ACC112 (cell line): ENCODE data around the gene PLEKHD1.
"Not testable (repeated sequence)": the region's sequence is repeated elsewhere in the genome, so short reads cannot be mapped to it uniquely, and the experiment has no call there.

Source experiments
- H2AFZ ChIP-seq: fragments of 200-600 bp; sonication (generic); one replicate; pipeline ENCODE4 v1.6.0; 2017; ENCODE audit warnings: antibody characterized with exemption, low read length; ENCODE audit not compliant: unreplicated experiment
- H3K27ac ChIP-seq: fragments of 200-600 bp; sonication (generic); 2 replicates; pipeline ENCODE4 v1.5.1; 2014; ENCODE audit warnings: low read depth, mild to moderate bottlenecking, antibody characterized with exemption, low read length, moderate library complexity
- H3K27me3 ChIP-seq: fragments of 200-600 bp; sonication (generic); 2 replicates; pipeline ENCODE4 v1.6.1; 2014; ENCODE audit warnings: mild to moderate bottlenecking, antibody characterized with exemption, low read length, moderate library complexity, mixed read lengths; ENCODE audit not compliant: insufficient read depth
- H3K36me3 ChIP-seq: fragments of 200-600 bp; sonication (generic); 2 replicates; pipeline ENCODE4 v1.6.1; 2016; ENCODE audit warnings: mild to moderate bottlenecking, antibody characterized with exemption, low read length, moderate library complexity, mixed read lengths; ENCODE audit not compliant: insufficient read depth
- H3K4me1 ChIP-seq: fragments of 200-600 bp; sonication (generic); one replicate; pipeline ENCODE4 v1.6.1; 2016; ENCODE audit warnings: low read length, mixed read lengths; ENCODE audit not compliant: insufficient read depth, unreplicated experiment, control insufficient read depth
- H3K4me3 ChIP-seq: fragments of 200-600 bp; sonication (generic); 2 replicates; pipeline ENCODE4 v1.5.1; 2014; ENCODE audit warnings: mild to moderate bottlenecking, low read depth, low read length
- H3K79me2 ChIP-seq: fragments of 200-600 bp; sonication (generic); one replicate; pipeline ENCODE4 v1.6.0; 2016; ENCODE audit warnings: low read length; ENCODE audit not compliant: control insufficient read depth, unreplicated experiment, insufficient read depth

Gene PLEKHD1

GRCh38 chr14:69464829-69465228 is 19.7 kb upstream of the PLEKHD1 start:
- H2AFZ ChIP-seq, result no peak overlapping the region
- peak overlapping the region; percentile 87 for H3K27ac ChIP-seq
- H3K4me1 ChIP-seq, result peaks cover 14% of the 10 kb centered on the region

GRCh38 chr14:69468949-69469348 is 15.6 kb upstream of the PLEKHD1 start:
- Histone ChIP-seq H3K36me3 (no peaks in the 10 kb centered on the region), H3K4me3 (no peak overlapping the region), H2AFZ (no peak overlapping the region), H3K27ac (no peak overlapping the region), H3K79me2 (no peaks in the 10 kb centered on the region), H3K4me1 (peaks cover 14% of the 10 kb centered on the region), H3K27me3 (no peaks in the 10 kb centered on the region)

More at GRCh38 chr14:69464829-69465228, 19.7 kb upstream of the PLEKHD1 start:
- peaks cover 6% of the 10 kb centered on the region; the same call in 1 of the 2 replicates for H3K36me3 ChIP-seq
- no peaks in the 10 kb centered on the region for H3K27me3 ChIP-seq
- no peaks in the 10 kb centered on the region for H3K79me2 ChIP-seq
- H3K4me3 ChIP-seq, result peak overlapping the region; percentile 30; the same call in 1 of the 2 replicates

- H2AFZ ChIP-seq, result no peak overlapping the region
- no peaks in the 10 kb centered on the region for H3K4me1 ChIP-seq
- H3K79me2 ChIP-seq, result no peaks in the 10 kb centered on the region
- no peaks in the 10 kb centered on the region for H3K36me3 ChIP-seq
- no peak overlapping the region for H3K4me3 ChIP-seq
- peaks cover 6% of the 10 kb centered on the region; the same call in 1 of the 2 replicates for H3K27me3 ChIP-seq
- no peak overlapping the region for H3K27ac ChIP-seq
These were observed 13.1 kb upstream of the PLEKHD1 start for GRCh38 chr14:69471436-69471835.

GRCh38 chr14:69471916-69472315 is 12.6 kb upstream of the PLEKHD1 start:
- Histone ChIP-seq H3K4me3 (no peak overlapping the region), H3K27ac (no peak overlapping the region), H3K36me3 (no peaks in the 10 kb centered on the region), H3K4me1 (no peaks in the 10 kb centered on the region), H2AFZ (no peak overlapping the region), H3K79me2 (no peaks in the 10 kb centered on the region), H3K27me3 (peaks cover 6% of the 10 kb centered on the region; the same call in 1 of the 2 replicates)

- no peaks in the 10 kb centered on the region for H3K4me1 ChIP-seq
- H3K27me3 ChIP-seq, result peaks cover 6% of the 10 kb centered on the region; the same call in 1 of the 2 replicates
- H2AFZ ChIP-seq, result no peak overlapping the region
- H3K79me2 ChIP-seq, result no peaks in the 10 kb centered on the region
- no peak overlapping the region for H3K27ac ChIP-seq
- no peaks in the 10 kb centered on the region for H3K36me3 ChIP-seq
- no peak overlapping the region for H3K4me3 ChIP-seq
These were observed 11.3 kb upstream of the PLEKHD1 start for GRCh38 chr14:69473260-69473659.

GRCh38 chr14:69473946-69474345 is 10.6 kb upstream of the PLEKHD1 start:
- H3K4me1 ChIP-seq, result no peaks in the 10 kb centered on the region
- no peak overlapping the region for H2AFZ ChIP-seq
- H3K79me2 ChIP-seq, result no peaks in the 10 kb centered on the region
- no peak overlapping the region for H3K27ac ChIP-seq
- H3K4me3 ChIP-seq, result no peak overlapping the region
- peaks cover 6% of the 10 kb centered on the region; the same call in 1 of the 2 replicates for H3K27me3 ChIP-seq
- no peaks in the 10 kb centered on the region for H3K36me3 ChIP-seq

GRCh38 chr14:69475194-69475818 is 9.2 kb upstream of the PLEKHD1 start:
- no peaks in the 10 kb centered on the region for H3K79me2 ChIP-seq
- H3K27me3 ChIP-seq, result peaks cover 11% of the 10 kb centered on the region; the same call in 1 of the 2 replicates
- H3K4me3 ChIP-seq, result no peak overlapping the region
- H3K27ac ChIP-seq, result no peak overlapping the region
- H3K36me3 ChIP-seq, result no peaks in the 10 kb centered on the region
- no peaks in the 10 kb centered on the region for H3K4me1 ChIP-seq
- no peak overlapping the region for H2AFZ ChIP-seq

GRCh38 chr14:69476824-69477450 is 7.6 kb upstream of the PLEKHD1 start:
- peaks cover 15% of the 10 kb centered on the region for H3K27me3 ChIP-seq
- H2AFZ ChIP-seq, H3K4me1 ChIP-seq, H3K4me3 ChIP-seq, H3K36me3 ChIP-seq, H3K27ac ChIP-seq, H3K79me2 ChIP-seq: not testable (repeated sequence)

- H3K27ac ChIP-seq, result not testable (repeated sequence)
These were observed 6.5 kb upstream of the PLEKHD1 start for GRCh38 chr14:69478055-69478454.

GRCh38 chr14:69479696-69480095 is 4.8 kb upstream of the PLEKHD1 start:
- no peaks in the 10 kb centered on the region for H3K79me2 ChIP-seq
- H3K4me3 ChIP-seq, result no peak overlapping the region
- no peak overlapping the region for H2AFZ ChIP-seq
- H3K36me3 ChIP-seq, result no peaks in the 10 kb centered on the region
- H3K4me1 ChIP-seq, result no peaks in the 10 kb centered on the region
- H3K27ac ChIP-seq, result no peak overlapping the region
- peaks cover 36% of the 10 kb centered on the region for H3K27me3 ChIP-seq

More at GRCh38 chr14:69478055-69478454, 6.5 kb upstream of the PLEKHD1 start:
- not testable (repeated sequence) for H3K36me3 ChIP-seq, H3K79me2 ChIP-seq, H3K4me3 ChIP-seq, H3K4me1 ChIP-seq, H2AFZ ChIP-seq
- H3K27me3 ChIP-seq, result peaks cover 26% of the 10 kb centered on the region

GRCh38 chr14:69480136-69480535 is 4.4 kb upstream of the PLEKHD1 start:
- Histone ChIP-seq H3K36me3 (no peaks in the 10 kb centered on the region), H3K27me3 (peaks cover 40% of the 10 kb centered on the region), H3K79me2 (no peaks in the 10 kb centered on the region), H2AFZ (no peak overlapping the region), H3K4me1 (no peaks in the 10 kb centered on the region), H3K27ac (no peak overlapping the region), H3K4me3 (no peak overlapping the region)
